HepG2 (cell line): ENCODE data around the gene MEGF11. TPM values are rescaled to one million over a fixed set of nuclear protein-coding genes. Genes with fewer than 3 reads are reported as not detected.
A peak's percentile ranks its signal among the peaks of the same experiment; 100 is the strongest.

Experiments used
- HOXA9 ChIP-seq: sonication (generic); formaldehyde crosslinking; IDR thresholded peaks from 2 replicates; pipeline ENCODE4 v1.8.1; 2022; ENCODE audit warnings: missing genetic modification reagents, mild to moderate bottlenecking, moderate library complexity, borderline replicate concordance
- MAZ ChIP-seq, 2 experiments: sonication (generic) in 1 of 2; formaldehyde crosslinking in 1 of 2; IDR thresholded peaks; 2 replicates each; pipeline versions ENCODE4 v1.5.0 to v1.6.1; 2012 to 2020; ENCODE audit warnings: low read depth in 2 of 2, mild to moderate bottlenecking in 2 of 2, borderline replicate concordance in 1 of 2, improper control_type of control experiment in 1 of 2, low read length in 1 of 2, missing genetic modification reagents in 1 of 2, moderate library complexity in 1 of 2
- SMARCC2 ChIP-seq: fragments of 450-650 bp; IDR thresholded peaks from 2 replicates; pipeline ENCODE4 v1.6.1; 2017; ENCODE audit warnings: antibody characterized with exemption, mild to moderate bottlenecking
- SMYD3 ChIP-seq: sonication (generic); formaldehyde crosslinking; IDR thresholded peaks from 2 replicates; pipeline ENCODE4 v1.8.1; 2023; ENCODE audit warnings: mild to moderate bottlenecking, missing genetic modification reagents
- YEATS2 ChIP-seq: sonication (generic); formaldehyde crosslinking; IDR thresholded peaks from 2 replicates; pipeline ENCODE4 v1.4.0; 2020; ENCODE audit warnings: missing genetic modification reagents, borderline replicate concordance
- ZFP37 ChIP-seq: sonication (generic); formaldehyde crosslinking; IDR thresholded peaks from 2 replicates; pipeline ENCODE4 v1.4.0; 2020; ENCODE audit warnings: missing genetic modification reagents, borderline replicate concordance
- ZNF207 ChIP-seq: fragments of 450-650 bp; IDR thresholded peaks from 2 replicates; pipeline ENCODE4 v1.6.1; 2016; ENCODE audit warnings: antibody characterized with exemption, borderline replicate concordance
- ZNF33B ChIP-seq: sonication (generic); formaldehyde crosslinking; IDR thresholded peaks from 2 replicates; pipeline ENCODE4 v1.5.1; 2020; ENCODE audit warnings: mild to moderate bottlenecking, missing genetic modification reagents
- ZNF414 ChIP-seq: sonication (generic); formaldehyde crosslinking; IDR thresholded peaks from 2 replicates; pipeline ENCODE4 v1.5.0; 2020; ENCODE audit warnings: missing genetic modification reagents
- ZNF737 ChIP-seq: sonication (generic); formaldehyde crosslinking; IDR thresholded peaks from 2 replicates; pipeline ENCODE4 v1.5.0; 2020; ENCODE audit warnings: missing genetic modification reagents, mild to moderate bottlenecking, borderline replicate concordance
- ZXDC ChIP-seq: sonication (generic); formaldehyde crosslinking; IDR thresholded peaks from 2 replicates; pipeline ENCODE4 v1.5.0; 2020; ENCODE audit warnings: mild to moderate bottlenecking, missing genetic modification reagents
- polyA plus RNA-seq, 8 experiments: library from polyadenylated mRNA; depleted of rRNA in 3 of 8; stranded (reverse) in 7 of 8; unstranded in 1 of 8; fragments of >200 nt; fragmentation: Illumina TruSeq in 4 of 8; extraction: Trizol in 4 of 8; gene quantifications; 2 replicates each; pipeline versions ENCODE4 v1.2.1 to v1.2.3, GENCODE V29; 2011 to 2016; ENCODE audit warnings: low read depth in 4 of 8, missing spikeins in 1 of 8, mixed read lengths in 1 of 8; ENCODE audit not compliant: insufficient read depth in 1 of 8
- total RNA-seq, 5 experiments: library from RNA; depleted of rRNA; stranded (reverse); fragments of >200 nt; fragmentation: Illumina TruSeq; extraction: Trizol; gene quantifications; 2 replicates each; pipeline ENCODE4 v1.2.3, GENCODE V29; 2016; ENCODE audit warnings: low read depth in 1 of 5
- TF ChIP-seq, protein P1 (sequence below): sonication (generic); formaldehyde crosslinking; IDR thresholded peaks from 2 replicates; pipeline ENCODE4 v1.4.0; 2020; ENCODE audit warnings: mild to moderate bottlenecking, missing genetic modification reagents
- TF ChIP-seq, protein P2 (sequence below): sonication (generic); formaldehyde crosslinking; IDR thresholded peaks from 2 replicates; pipeline ENCODE4 v1.8.0; 2022; ENCODE audit warnings: mild to moderate bottlenecking, missing genetic modification reagents, moderate library complexity
- TF ChIP-seq, protein P3 (sequence below): sonication (generic); formaldehyde crosslinking; IDR thresholded peaks from 2 replicates; pipeline ENCODE4 v1.5.1; 2020; ENCODE audit warnings: mild to moderate bottlenecking, missing genetic modification reagents, borderline replicate concordance

Gene MEGF11
- total and polyA plus RNA-seq, 2 of the 13 experiments (the other 11 are each of a cell fraction or from before 2014, with no cell fraction given), result not detected

- TF ChIP-seq ZXDC (peak; percentile 68; the same call in 1 of the 2 replicates), SMARCC2 (no peak), MAZ (IDR thresholded peaks at IDR 0.05; ENCODE audit: borderline replicate concordance, low read depth, low read length) (no peak), MAZ (CRISPR knock-in tag; IDR thresholded peaks at IDR 0.05; ENCODE audit: low read depth) (0 out of 2 replicates have a peak, but pooled peaks have one; percentile 24), SMYD3 (CRISPR knock-in tag) (no peak), ZFP37 (CRISPR knock-in tag) (no peak), HOXA9 (0 out of 2 replicates have a peak, but pooled peaks have one; percentile 19), ZNF414 (CRISPR knock-in tag) (peak; percentile 72; the same call in 1 of the 2 replicates), ZNF207 (no peak), ZNF33B (CRISPR knock-in tag) (no peak), YEATS2 (no peak), ZNF737 (CRISPR knock-in tag) (no peak)
- TF ChIP-seq, protein P1, sequence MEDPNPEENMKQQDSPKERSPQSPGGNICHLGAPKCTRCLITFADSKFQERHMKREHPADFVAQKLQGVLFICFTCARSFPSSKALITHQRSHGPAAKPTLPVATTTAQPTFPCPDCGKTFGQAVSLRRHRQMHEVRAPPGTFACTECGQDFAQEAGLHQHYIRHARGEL (CRISPR knock-in tag), result no peak
- TF ChIP-seq, protein P2, sequence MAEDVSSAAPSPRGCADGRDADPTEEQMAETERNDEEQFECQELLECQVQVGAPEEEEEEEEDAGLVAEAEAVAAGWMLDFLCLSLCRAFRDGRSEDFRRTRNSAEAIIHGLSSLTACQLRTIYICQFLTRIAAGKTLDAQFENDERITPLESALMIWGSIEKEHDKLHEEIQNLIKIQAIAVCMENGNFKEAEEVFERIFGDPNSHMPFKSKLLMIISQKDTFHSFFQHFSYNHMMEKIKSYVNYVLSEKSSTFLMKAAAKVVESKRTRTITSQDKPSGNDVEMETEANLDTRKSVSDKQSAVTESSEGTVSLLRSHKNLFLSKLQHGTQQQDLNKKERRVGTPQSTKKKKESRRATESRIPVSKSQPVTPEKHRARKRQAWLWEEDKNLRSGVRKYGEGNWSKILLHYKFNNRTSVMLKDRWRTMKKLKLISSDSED, result no peak
- TF ChIP-seq, protein P3, sequence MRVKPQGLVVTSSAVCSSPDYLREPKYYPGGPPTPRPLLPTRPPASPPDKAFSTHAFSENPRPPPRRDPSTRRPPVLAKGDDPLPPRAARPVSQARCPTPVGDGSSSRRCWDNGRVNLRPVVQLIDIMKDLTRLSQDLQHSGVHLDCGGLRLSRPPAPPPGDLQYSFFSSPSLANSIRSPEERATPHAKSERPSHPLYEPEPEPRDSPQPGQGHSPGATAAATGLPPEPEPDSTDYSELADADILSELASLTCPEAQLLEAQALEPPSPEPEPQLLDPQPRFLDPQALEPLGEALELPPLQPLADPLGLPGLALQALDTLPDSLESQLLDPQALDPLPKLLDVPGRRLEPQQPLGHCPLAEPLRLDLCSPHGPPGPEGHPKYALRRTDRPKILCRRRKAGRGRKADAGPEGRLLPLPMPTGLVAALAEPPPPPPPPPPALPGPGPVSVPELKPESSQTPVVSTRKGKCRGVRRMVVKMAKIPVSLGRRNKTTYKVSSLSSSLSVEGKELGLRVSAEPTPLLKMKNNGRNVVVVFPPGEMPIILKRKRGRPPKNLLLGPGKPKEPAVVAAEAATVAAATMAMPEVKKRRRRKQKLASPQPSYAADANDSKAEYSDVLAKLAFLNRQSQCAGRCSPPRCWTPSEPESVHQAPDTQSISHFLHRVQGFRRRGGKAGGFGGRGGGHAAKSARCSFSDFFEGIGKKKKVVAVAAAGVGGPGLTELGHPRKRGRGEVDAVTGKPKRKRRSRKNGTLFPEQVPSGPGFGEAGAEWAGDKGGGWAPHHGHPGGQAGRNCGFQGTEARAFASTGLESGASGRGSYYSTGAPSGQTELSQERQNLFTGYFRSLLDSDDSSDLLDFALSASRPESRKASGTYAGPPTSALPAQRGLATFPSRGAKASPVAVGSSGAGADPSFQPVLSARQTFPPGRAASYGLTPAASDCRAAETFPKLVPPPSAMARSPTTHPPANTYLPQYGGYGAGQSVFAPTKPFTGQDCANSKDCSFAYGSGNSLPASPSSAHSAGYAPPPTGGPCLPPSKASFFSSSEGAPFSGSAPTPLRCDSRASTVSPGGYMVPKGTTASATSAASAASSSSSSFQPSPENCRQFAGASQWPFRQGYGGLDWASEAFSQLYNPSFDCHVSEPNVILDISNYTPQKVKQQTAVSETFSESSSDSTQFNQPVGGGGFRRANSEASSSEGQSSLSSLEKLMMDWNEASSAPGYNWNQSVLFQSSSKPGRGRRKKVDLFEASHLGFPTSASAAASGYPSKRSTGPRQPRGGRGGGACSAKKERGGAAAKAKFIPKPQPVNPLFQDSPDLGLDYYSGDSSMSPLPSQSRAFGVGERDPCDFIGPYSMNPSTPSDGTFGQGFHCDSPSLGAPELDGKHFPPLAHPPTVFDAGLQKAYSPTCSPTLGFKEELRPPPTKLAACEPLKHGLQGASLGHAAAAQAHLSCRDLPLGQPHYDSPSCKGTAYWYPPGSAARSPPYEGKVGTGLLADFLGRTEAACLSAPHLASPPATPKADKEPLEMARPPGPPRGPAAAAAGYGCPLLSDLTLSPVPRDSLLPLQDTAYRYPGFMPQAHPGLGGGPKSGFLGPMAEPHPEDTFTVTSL (CRISPR knock-in tag), result no peak
Measured at GRCh38 chr15:65869954-65870871, 383.3 kb downstream of the MEGF11 start (continued).
